Measurements from ENCODE around the gene EXOC2. TPM values are rescaled to one million over a fixed set of nuclear protein-coding genes. Genes with fewer than 3 reads are reported as not detected.

Gene EXOC2
- total and polyA plus RNA-seq, 10 of the 15 experiments (the other 5 are each of a cell fraction or from before 2014, with no cell fraction given): 8.7 to 32.8 (median 20.7) TPM

DNA sequence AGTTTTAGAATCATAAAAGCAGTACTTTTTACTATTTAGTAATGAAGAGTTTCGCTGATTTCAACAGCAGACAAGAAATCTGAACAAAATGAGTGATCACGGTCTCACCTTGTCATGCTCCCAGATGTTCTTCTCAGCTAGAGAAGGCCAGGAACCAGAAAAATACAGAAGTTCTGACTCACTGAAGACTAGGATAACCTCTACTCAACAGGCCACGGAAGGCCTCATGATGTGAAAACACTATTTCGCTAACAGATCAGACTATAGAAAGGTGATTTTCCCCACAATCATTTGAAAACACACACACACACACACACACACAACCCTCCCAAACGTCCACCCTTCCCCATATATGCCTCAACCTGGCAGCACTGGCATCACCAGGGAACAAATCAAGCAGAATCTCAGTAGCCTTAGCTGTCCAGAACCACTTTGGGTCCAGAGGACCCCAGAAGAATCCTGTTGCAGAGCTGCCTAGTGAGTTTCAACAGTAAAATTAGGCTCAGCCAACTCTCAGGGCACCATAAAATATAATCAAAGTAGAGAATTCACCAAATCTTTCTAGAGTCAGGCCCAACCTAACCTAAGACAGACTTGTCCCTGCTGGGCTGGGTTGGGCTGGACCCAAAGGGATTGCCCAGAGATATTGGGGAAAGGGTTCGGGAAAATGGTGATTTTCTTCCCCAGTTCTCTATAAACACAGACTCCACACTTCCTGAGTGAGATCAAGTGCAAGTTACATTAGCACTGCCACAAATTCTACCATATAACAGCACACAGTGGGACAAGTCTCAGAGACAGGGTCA lies 7.9 kb downstream of the EXOC2 start:
- peak; percentile 53 for DNase-seq (ENCODE audit: low read depth, low spot score)
- ChIA-PET SMC1A (ENCODE audit: uncharacterized antibody, unreplicated experiment) (interaction anchor here (0.6 to 3.7 kb wide), 5 partner anchors 8 to 373 kb away, joined by 3 to 17 read pairs (median 3); partner anchors contain the start of gene EXOC2), CTCF (interaction anchor here (1.2 kb wide), 1 partner anchor 86 kb away, joined by 3 read pairs; no protein-coding TSS in a partner anchor), POLR2A (no interaction called here), RAD21 (ENCODE audit: unreplicated experiment) (interaction anchor here (1.6 kb wide), 1 partner anchor 55 kb away, joined by 4 read pairs; no protein-coding TSS in a partner anchor)
- Histone ChIP-seq H2AFZ (ENCODE audit: control insufficient read depth, low read depth, low read length) (peak overlapping the region; percentile 13), H3K4me2 (ENCODE audit: control insufficient read depth, insufficient read depth) (peak overlapping the region; percentile 86), H4K20me1 (ENCODE audit: control insufficient read depth, insufficient read depth) (no peaks in the 10 kb centered on the region), H3K4me1 (ENCODE audit: control insufficient read depth, insufficient read depth, low read length) (peaks cover 12% of the 10 kb centered on the region), H3K79me2 (ENCODE audit: control insufficient read depth, insufficient read depth, low read length) (peaks cover 24% of the 10 kb centered on the region), H3K9me3 (replicated peaks; ENCODE audit: control insufficient read depth, insufficient read depth, low read length) (no peaks in the 10 kb centered on the region), H3K9ac (ENCODE audit: control insufficient read depth, insufficient read depth, low read length) (peak overlapping the region; percentile 64), H3K4me3 (peak overlapping the region; percentile 9; the same call in 1 of the 2 replicates), H3K36me3 (ENCODE audit: control insufficient read depth in 2 of 2, insufficient read depth in 2 of 2, low read length in 1 of 2) (peaks cover 2 to 7% of the 10 kb centered on the region in 2 experiments; a peak in 2 of 4 replicates), H3K27me3 (replicated peaks in 1 of 2; ENCODE audit: control insufficient read depth in 2 of 2, insufficient read depth in 2 of 2, low read length in 1 of 2) (no peaks in the 10 kb centered on the region), H3K27ac (ENCODE audit: control insufficient read depth, insufficient read depth) (peak overlapping the region; percentile 93)
- no TSS peak for BruUV-seq (replicated peaks)
- WGBS (ENCODE audit: insufficient coverage, insufficient replicate concordance, low lambda C conversion rate, missing lambda C conversion rate): 17% methylated on average over 6 of the region's 6 CpGs
- ATAC-seq: peak; percentile 93
- intact Hi-C loops (cut with micrococcal nuclease; ENCODE audit: unreplicated experiment): no loop called here
- FAIRE-seq: peak; percentile 62
- in situ Hi-C loops (cut with MboI): no loop called here
- peak; percentile 71 for TF ChIP-seq NFIC (IDR thresholded peaks at IDR 0.05; ENCODE audit: low read depth, low read length)
- TF ChIP-seq, protein P1, sequence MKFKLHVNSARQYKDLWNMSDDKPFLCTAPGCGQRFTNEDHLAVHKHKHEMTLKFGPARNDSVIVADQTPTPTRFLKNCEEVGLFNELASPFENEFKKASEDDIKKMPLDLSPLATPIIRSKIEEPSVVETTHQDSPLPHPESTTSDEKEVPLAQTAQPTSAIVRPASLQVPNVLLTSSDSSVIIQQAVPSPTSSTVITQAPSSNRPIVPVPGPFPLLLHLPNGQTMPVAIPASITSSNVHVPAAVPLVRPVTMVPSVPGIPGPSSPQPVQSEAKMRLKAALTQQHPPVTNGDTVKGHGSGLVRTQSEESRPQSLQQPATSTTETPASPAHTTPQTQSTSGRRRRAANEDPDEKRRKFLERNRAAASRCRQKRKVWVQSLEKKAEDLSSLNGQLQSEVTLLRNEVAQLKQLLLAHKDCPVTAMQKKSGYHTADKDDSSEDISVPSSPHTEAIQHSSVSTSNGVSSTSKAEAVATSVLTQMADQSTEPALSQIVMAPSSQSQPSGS (IDR thresholded peaks at IDR 0.05; ENCODE audit: low read length): peak; percentile 44; the same call in 1 of the 2 replicates
- TF ChIP-seq, protein P2, sequence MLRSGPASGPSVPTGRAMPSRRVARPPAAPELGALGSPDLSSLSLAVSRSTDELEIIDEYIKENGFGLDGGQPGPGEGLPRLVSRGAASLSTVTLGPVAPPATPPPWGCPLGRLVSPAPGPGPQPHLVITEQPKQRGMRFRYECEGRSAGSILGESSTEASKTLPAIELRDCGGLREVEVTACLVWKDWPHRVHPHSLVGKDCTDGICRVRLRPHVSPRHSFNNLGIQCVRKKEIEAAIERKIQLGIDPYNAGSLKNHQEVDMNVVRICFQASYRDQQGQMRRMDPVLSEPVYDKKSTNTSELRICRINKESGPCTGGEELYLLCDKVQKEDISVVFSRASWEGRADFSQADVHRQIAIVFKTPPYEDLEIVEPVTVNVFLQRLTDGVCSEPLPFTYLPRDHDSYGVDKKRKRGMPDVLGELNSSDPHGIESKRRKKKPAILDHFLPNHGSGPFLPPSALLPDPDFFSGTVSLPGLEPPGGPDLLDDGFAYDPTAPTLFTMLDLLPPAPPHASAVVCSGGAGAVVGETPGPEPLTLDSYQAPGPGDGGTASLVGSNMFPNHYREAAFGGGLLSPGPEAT (IDR thresholded peaks at IDR 0.05; ENCODE audit: low read depth): 0 out of 2 replicates have a peak, but pooled peaks have one; percentile 52
- peak; percentile 52 for TF ChIP-seq RUNX3 (IDR thresholded peaks at IDR 0.05; ENCODE audit: low read length)
- peak; percentile 74 for TF ChIP-seq JUNB (IDR thresholded peaks at IDR 0.05)
- peak; percentile 80; the same call in 1 of the 2 replicates for TF ChIP-seq HDGF (IDR thresholded peaks at IDR 0.05)
- peak; percentile 35; the same call in 1 of the 2 replicates for TF ChIP-seq ZBED1 (IDR thresholded peaks at IDR 0.05; ENCODE audit: borderline replicate concordance)
- peak; percentile 48 for TF ChIP-seq ATF7 (IDR thresholded peaks at IDR 0.05; ENCODE audit: low read depth)
- no peak for TF ChIP-seq FOS (IDR thresholded peaks at IDR 0.05; ENCODE audit: borderline replicate concordance, extremely low read depth, insufficient read length)
- 0 out of 2 replicates have a peak, but pooled peaks have one; percentile 9 for TF ChIP-seq MEF2A (IDR thresholded peaks at IDR 0.05; ENCODE audit: insufficient read depth, low read depth, low read length)
- TF ChIP-seq IRF4 (IDR thresholded peaks at IDR 0.05; ENCODE audit: low read depth, low read length): peak; percentile 41; the same call in 1 of the 2 replicates
- peak; percentile 39; the same call in 1 of the 2 replicates for TF ChIP-seq NBN (IDR thresholded peaks at IDR 0.05)
- TF ChIP-seq NR2C2 (IDR thresholded peaks at IDR 0.05; ENCODE audit: borderline replicate concordance, control insufficient read depth, insufficient read length, low read depth): no peak
- 0 out of 3 replicates have a peak, but pooled peaks have one; percentile 9 for TF ChIP-seq POU2F2 (IDR thresholded peaks at IDR 0.05; ENCODE audit: borderline replicate concordance, low read depth, low read length)
- TF ChIP-seq, protein P3, sequence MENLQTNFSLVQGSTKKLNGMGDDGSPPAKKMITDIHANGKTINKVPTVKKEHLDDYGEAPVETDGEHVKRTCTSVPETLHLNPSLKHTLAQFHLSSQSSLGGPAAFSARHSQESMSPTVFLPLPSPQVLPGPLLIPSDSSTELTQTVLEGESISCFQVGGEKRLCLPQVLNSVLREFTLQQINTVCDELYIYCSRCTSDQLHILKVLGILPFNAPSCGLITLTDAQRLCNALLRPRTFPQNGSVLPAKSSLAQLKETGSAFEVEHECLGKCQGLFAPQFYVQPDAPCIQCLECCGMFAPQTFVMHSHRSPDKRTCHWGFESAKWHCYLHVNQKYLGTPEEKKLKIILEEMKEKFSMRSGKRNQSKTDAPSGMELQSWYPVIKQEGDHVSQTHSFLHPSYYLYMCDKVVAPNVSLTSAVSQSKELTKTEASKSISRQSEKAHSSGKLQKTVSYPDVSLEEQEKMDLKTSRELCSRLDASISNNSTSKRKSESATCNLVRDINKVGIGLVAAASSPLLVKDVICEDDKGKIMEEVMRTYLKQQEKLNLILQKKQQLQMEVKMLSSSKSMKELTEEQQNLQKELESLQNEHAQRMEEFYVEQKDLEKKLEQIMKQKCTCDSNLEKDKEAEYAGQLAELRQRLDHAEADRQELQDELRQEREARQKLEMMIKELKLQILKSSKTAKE (IDR thresholded peaks at IDR 0.05; ENCODE audit: low read depth, poor library complexity, severe bottlenecking): peak; percentile 56
- peak; percentile 8 for TF ChIP-seq SIX5 (IDR thresholded peaks at IDR 0.05; ENCODE audit: low read depth, low read length, severe bottlenecking)
- TF ChIP-seq FOXM1 (IDR thresholded peaks at IDR 0.05; ENCODE audit: low read depth, low read length): 0 out of 2 replicates have a peak, but pooled peaks have one; percentile 22
- TF ChIP-seq CREM (IDR thresholded peaks at IDR 0.05; ENCODE audit: low read depth): peak; percentile 59
- TF ChIP-seq TCF12 (IDR thresholded peaks at IDR 0.05; ENCODE audit: low read depth, low read length): 0 out of 2 replicates have a peak, but pooled peaks have one; percentile 21
